Measurements from ENCODE around the gene INPP5A.
"Not testable (repeated sequence)": the region's sequence is repeated elsewhere in the genome, so short reads cannot be mapped to it uniquely, and the experiment has no call there.

INPP5A gene

GRCh38 chr10:132699411-132700155, 162.0 kb downstream of the INPP5A start:
- DNase-seq: no peak

- no peak for DNase-seq
These were observed 162.8 kb downstream of the INPP5A start for GRCh38 chr10:132700156-132701098.

DNA sequence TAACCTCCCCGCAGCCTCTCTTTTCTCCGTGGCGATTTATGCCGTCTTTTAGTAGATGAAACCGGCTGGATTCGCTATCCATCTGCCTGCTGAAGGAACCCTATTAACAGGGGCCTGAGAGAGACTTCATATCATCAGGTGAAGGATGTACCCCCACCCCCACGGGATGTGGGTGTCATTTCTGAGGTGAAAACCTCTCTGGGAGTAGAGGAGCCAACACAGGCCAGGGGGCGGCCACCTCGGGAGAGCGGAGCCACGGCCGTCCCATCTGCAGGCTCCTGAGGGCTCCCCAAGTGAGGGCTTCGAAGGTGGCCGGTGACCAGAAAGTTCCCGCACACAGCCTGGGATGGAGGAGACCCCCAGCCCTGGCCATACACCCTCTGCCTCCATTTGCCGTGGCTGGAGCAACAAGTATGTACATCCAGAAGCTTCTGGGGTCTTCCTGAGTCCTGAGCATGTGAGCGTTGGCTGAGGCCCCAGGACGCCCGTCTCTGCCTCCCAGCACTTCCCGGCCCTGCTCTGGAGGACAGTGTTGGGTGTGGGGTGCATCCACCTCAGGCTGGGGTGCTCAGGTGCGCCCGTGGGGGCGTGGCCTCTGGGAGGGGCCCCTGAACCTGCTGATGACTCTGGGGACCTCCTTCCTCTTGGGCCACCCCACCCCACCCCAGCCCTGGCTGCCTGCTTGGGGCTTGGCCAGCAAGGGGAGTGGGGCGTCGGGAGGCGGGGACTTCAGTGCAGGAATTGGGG, 163.7 kb downstream of the INPP5A start:
- no peak for DNase-seq

DNA sequence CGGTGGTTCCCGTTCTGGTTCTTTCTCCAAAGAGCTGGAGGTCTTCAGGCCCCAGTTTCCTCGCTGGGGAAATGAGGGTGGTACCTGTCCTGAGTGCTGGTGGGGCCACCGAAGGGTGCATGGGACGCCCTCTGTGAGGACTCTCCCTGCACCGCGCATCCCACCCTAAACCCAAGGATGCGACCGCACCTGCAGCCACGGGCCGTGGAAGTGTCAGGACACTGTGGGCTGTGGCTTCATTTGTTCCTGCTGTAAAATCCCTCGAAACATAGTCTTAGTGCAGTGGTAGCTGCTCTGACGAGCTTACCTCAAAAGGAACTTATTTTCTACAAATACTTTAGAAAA, 164.2 kb downstream of the INPP5A start:
- DNase-seq: no peak

- no peak for DNase-seq
These were observed 165.2 kb downstream of the INPP5A start for GRCh38 chr10:132702601-132703418.

- no peak for DNase-seq
These were observed 165.9 kb downstream of the INPP5A start for GRCh38 chr10:132703419-132704007.

- DNase-seq: no peak
These were observed 166.6 kb downstream of the INPP5A start for GRCh38 chr10:132704008-132704814.

DNA sequence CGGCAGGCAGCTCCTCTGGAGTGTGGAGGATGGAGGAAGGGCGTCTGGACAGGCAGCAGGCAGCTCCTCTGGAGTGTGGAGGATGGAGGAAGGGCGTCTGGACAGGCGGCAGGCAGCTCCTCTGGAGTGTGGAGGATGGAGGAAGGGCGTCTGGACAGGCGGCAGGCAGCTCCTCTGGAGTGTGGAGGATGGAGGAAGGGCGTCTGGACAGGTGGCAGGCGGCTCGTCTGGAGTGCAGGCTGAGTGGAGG, 167.2 kb downstream of the INPP5A start:
- DNase-seq: not testable (repeated sequence)

- no peak for DNase-seq
These were observed 167.6 kb downstream of the INPP5A start for GRCh38 chr10:132705173-132705572.

- no peak for DNase-seq
These were observed 168.4 kb downstream of the INPP5A start for GRCh38 chr10:132705943-132706342.

GRCh38 chr10:132706701-132707100, 169.1 kb downstream of the INPP5A start:
- DNase-seq: no peak

DNA sequence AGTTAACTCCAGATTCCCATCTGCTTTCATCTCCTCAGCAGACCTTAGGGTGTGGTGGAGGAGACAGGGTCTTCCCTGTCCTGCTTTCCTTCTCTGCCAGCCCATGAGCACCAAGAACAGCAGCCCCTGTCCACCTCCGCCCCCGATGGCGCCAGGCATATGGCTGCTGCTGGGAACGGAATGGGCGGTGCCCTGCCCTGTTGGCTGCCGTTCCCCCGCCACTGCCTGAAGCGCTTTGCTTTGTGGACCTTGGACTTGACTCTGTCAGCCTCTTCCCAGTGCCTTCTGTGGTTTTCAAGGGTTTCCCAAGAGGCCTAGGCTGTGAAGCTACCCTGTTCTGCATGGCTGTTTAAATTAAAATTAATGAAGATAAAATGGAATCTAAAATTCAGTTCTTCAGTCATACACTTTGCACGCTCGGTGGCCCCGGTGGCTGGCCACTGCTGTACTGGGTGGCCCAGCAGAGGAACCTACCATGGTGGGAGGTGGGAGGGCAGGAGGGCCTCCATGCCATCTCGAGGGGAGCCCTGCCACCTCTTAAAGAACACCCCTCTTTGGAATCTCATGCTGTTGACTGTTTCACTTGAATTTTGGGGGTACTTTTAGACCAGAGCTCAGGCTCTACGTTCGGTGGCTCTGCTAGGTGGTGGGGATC, 169.7 kb downstream of the INPP5A start:
- no peak for DNase-seq

- DNase-seq: no peak
These were observed 170.2 kb downstream of the INPP5A start for GRCh38 chr10:132707776-132708171.

DNA sequence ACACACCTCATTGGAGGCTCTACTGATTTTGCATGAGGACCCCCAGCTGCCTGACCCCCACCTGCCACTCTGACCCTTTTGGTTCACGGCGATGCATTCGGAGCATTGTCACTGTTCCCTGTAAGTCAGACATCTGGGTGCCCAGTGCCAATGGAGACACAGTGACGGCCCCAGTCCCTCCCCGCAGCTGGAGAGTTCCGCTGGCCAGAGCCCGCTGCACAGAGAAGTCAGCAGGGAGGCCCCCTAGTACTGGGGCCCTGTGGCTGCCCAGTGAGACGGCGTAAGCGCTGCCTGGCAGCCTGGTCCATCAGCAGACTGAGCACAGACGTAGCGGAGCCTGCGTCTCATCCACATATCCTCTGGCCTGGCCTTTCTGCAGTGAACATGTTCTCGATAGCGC, 170.9 kb downstream of the INPP5A start:
- no peak for DNase-seq

DNA sequence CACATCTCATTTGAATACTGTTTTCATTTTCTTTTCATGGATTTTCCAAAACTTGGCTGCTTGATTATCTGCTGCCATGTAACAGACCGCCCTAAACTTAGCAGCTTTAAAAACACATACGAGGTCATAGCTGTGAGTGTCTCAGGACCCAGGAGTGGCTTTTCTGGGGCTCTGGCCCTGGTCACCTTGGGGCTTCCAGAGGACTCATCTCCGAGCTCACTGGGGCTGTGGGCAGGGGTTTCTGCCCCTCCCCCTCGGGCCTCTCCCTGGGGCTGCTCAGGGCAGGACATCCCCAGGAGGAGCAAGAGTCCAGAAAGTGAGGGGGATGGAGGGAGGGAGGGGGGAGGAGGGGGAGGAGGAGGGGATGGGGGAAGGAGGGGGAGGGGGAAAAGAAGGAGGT, 171.3 kb downstream of the INPP5A start:
- DNase-seq: no peak

DNA sequence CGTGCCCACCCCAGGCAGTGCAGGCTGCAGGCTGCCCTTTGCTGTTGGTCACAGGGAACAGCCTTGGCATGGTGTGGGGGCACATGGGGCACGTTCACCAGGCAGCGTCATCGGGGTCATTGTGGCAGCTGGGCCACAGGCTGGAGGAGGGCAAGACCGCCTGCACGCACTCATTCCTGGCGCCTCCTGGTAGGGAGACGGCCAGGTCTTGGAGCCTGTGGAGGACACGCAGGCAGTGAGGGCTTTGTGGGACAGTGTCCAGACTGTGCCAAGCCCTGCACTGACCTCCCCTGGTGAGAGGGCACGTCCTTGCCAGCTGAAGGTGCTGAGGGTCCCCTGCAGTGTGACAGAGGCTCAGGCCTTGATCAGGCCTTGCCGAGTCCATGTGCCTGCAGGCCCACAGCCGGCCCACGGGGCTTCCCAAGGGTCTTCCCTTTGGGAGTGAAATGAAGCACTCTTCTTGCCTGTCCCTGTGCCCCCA, 171.9 kb downstream of the INPP5A start:
- DNase-seq: no peak

- DNase-seq: no peak
These were observed 172.6 kb downstream of the INPP5A start for GRCh38 chr10:132710036-132710686.

GRCh38 chr10:132710746-132711612, 173.4 kb downstream of the INPP5A start:
- no peak for DNase-seq

- DNase-seq: no peak
These were observed 174.1 kb downstream of the INPP5A start for GRCh38 chr10:132711613-132712121.
